ENCODE measurements around the gene PRH2. TPM values are rescaled to one million over a fixed set of nuclear protein-coding genes. Genes with fewer than 3 reads are reported as not detected.

The PRH2 gene
- total and polyA plus RNA-seq, 2 donors (not counting 3 experiments of a cell fraction or from before 2014, with no cell fraction given) = not detected

- POLR2A ChIA-PET = no interaction called here
- CTCF ChIA-PET = no interaction called here
- intact Hi-C loops (cut with micrococcal nuclease) = no loop called here
These were observed 28.5 kb upstream of the PRH2 start for GRCh38 chr12:10900530-10900929.

More at GRCh38 chr12:10900530-10900929, 28.5 kb upstream of the PRH2 start:
- Histone ChIP-seq H3K36me3 (ENCODE audit: control insufficient read depth in 2 of 2, extremely low read depth in 1 of 2, insufficient read depth in 2 of 2, low read length in 2 of 2) (no peaks in the 10 kb centered on the region), H3K4me1 (ENCODE audit: control insufficient read depth, extremely low read depth, insufficient read depth, low read length) (no peaks in the 10 kb centered on the region), H3K4me3 (replicated peaks in 1 of 3; ENCODE audit: insufficient read depth in 1 of 3, low read depth in 1 of 3, low read length in 3 of 3) (no peak overlapping the region), H3K9me3 (replicated peaks; ENCODE audit: control insufficient read depth, insufficient read depth, low read length) (no peaks in the 10 kb centered on the region), H3K4me2 (ENCODE audit: insufficient read depth, low read length) (no peak overlapping the region), H3K9ac (replicated peaks; ENCODE audit: extremely low read depth, insufficient read depth, low read length) (no peak overlapping the region), H3K27ac (ENCODE audit: insufficient read depth, low read depth, low read length) (no peak overlapping the region), H3K27me3 (ENCODE audit: control insufficient read depth in 2 of 2, insufficient read depth in 2 of 2, low read length in 2 of 2) (no peaks in the 10 kb centered on the region), H3K9me1 (replicated peaks; ENCODE audit: control insufficient read depth, extremely low read depth, insufficient read depth, low read length) (no peaks in the 10 kb centered on the region), H2AFZ (ENCODE audit: low read depth, low read length) (no peak overlapping the region), H3K79me2 (ENCODE audit: control insufficient read depth, insufficient read depth, low read length) (no peaks in the 10 kb centered on the region), H4K20me1 (replicated peaks; ENCODE audit: control insufficient read depth, extremely low read depth, insufficient read depth, low read length) (no peaks in the 10 kb centered on the region)
- DNase-seq (ENCODE audit: low read depth, low spot score) (no peak), FAIRE-seq (no peak)
- no TSS peak for BruUV-seq (replicated peaks)
- TF ChIP-seq MAX (IDR thresholded peaks at IDR 0.05; ENCODE audit: insufficient read depth, insufficient read length) (no peak), JUN (IDR thresholded peaks at IDR 0.05; ENCODE audit: borderline replicate concordance, insufficient read depth, insufficient read length, low read depth) (no peak), POLR2AphosphoS5 (IDR thresholded peaks at IDR 0.05; ENCODE audit: insufficient read depth, low read depth, low read length) (no peak), CTCF (IDR thresholded peaks at IDR 0.05; ENCODE audit: extremely low read depth in 1 of 2, insufficient read depth in 1 of 2, low read depth in 1 of 2, low read length in 2 of 2) (no peak), GATA2 (IDR thresholded peaks at IDR 0.05; ENCODE audit: insufficient read depth, insufficient read length, low read depth, low read length) (no peak), MYC (IDR thresholded peaks at IDR 0.05; ENCODE audit: low read depth, low read length) (no peak), EZH2 (IDR thresholded peaks at IDR 0.05; ENCODE audit: borderline replicate concordance, low read depth, low read length, severe bottlenecking) (no peak), POLR2A (IDR thresholded peaks at IDR 0.05; ENCODE audit: low read depth, low read length) (no peak), FOS (IDR thresholded peaks at IDR 0.05; ENCODE audit: borderline replicate concordance, insufficient read depth, low read length) (no peak)
- dilution Hi-C loops (cut with MboI; ENCODE audit: extremely low pct_ligation_motif_present, low sequenced_read_pairs) = no loop called here

Data from endothelial cell of umbilical vein (primary cell).